DOHH2 (cell line): ENCODE data around the gene RFC4.

ENCODE experiments used
- CTCF ChIP-seq: fragments of 200-600 bp; sonication (generic); IDR thresholded peaks from one replicate; pipeline ENCODE4 v1.5.1; 2014; ENCODE audit warnings: antibody characterized with exemption, mild to moderate bottlenecking, low read depth, low read length; ENCODE audit not compliant: poor library complexity, severe bottlenecking
- EZH2phosphoT487 ChIP-seq: fragments of 200-600 bp; sonication (generic); IDR thresholded peaks from 2 replicates; pipeline ENCODE4 v1.6.1; 2017; ENCODE audit warnings: borderline replicate concordance, mild to moderate bottlenecking, antibody characterized with exemption, low read length, moderate library complexity, mixed read lengths

- TF ChIP-seq CTCF (no peak), EZH2phosphoT487 (no peak)
Observed at GRCh38 chr3:186788482-186789370, 17.6 kb downstream of the RFC4 start.
